ENCODE data around the gene PSMD11.

DNA sequence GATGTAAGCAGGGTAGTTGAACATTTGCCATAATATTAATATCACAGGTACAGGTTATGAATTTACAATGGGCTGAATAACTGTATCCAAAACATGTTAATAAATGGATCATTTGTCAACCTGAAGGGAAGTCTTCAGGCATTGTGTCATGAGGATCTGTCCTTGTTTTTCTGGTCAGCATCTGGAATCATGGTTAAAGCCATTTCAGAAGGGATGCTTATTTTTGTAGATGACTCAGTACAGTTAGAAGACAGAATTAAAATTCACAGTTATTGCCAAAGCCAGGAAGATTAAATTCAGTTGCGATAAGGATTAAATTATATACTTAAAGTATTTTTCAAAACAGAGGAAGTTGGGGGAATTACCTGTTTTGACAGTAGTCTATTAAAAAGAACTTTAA, 8.0 kb downstream of the PSMD11 start:
- TF ChIP-seq, protein P1, sequence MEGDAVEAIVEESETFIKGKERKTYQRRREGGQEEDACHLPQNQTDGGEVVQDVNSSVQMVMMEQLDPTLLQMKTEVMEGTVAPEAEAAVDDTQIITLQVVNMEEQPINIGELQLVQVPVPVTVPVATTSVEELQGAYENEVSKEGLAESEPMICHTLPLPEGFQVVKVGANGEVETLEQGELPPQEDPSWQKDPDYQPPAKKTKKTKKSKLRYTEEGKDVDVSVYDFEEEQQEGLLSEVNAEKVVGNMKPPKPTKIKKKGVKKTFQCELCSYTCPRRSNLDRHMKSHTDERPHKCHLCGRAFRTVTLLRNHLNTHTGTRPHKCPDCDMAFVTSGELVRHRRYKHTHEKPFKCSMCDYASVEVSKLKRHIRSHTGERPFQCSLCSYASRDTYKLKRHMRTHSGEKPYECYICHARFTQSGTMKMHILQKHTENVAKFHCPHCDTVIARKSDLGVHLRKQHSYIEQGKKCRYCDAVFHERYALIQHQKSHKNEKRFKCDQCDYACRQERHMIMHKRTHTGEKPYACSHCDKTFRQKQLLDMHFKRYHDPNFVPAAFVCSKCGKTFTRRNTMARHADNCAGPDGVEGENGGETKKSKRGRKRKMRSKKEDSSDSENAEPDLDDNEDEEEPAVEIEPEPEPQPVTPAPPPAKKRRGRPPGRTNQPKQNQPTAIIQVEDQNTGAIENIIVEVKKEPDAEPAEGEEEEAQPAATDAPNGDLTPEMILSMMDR (optimal IDR thresholded peaks at IDR 0.05 in 1 of 3, IDR thresholded peaks at IDR 0.05 in 1 of 3, conservative IDR thresholded peaks at IDR 0.05 in 1 of 3; ENCODE audit: extremely low read depth in 1 of 3, insufficient read depth in 2 of 3, low read length in 3 of 3): no peak
- no peak for TF ChIP-seq EZH2 (IDR thresholded peaks at IDR 0.05; ENCODE audit: low read length)
